ENCODE results near the gene RBM41.
A peak's percentile ranks its signal among the peaks of the same experiment; 100 is the strongest.
"Not testable (repeated sequence)": the region's sequence is repeated elsewhere in the genome, so short reads cannot be mapped to it uniquely, and the experiment has no call there.

The RBM41 gene

GRCh38 chrX:107118322-107119147 is at the start of gene RBM41:
Gene RBM41, minus strand, starts transcription at chrX:107118822. Its CDS starts 49 bp downstream, at chrX:107118773.
- peak; percentile 70 for DNase-seq (ENCODE audit: low spot score)

- no peak for DNase-seq (ENCODE audit: low spot score)
Observed at GRCh38 chrX:107168257-107168656, 49.6 kb upstream of the RBM41 start.

- DNase-seq (ENCODE audit: low spot score): no peak
Observed at GRCh38 chrX:107167163-107167921, 48.7 kb upstream of the RBM41 start.

GRCh38 chrX:107157618-107158017 is 39.0 kb upstream of the RBM41 start:
- DNase-seq (ENCODE audit: low spot score): not testable (repeated sequence)

- not testable (repeated sequence) for DNase-seq (ENCODE audit: low spot score)
Observed at GRCh38 chrX:107155621-107156430, 37.2 kb upstream of the RBM41 start.

DNA sequence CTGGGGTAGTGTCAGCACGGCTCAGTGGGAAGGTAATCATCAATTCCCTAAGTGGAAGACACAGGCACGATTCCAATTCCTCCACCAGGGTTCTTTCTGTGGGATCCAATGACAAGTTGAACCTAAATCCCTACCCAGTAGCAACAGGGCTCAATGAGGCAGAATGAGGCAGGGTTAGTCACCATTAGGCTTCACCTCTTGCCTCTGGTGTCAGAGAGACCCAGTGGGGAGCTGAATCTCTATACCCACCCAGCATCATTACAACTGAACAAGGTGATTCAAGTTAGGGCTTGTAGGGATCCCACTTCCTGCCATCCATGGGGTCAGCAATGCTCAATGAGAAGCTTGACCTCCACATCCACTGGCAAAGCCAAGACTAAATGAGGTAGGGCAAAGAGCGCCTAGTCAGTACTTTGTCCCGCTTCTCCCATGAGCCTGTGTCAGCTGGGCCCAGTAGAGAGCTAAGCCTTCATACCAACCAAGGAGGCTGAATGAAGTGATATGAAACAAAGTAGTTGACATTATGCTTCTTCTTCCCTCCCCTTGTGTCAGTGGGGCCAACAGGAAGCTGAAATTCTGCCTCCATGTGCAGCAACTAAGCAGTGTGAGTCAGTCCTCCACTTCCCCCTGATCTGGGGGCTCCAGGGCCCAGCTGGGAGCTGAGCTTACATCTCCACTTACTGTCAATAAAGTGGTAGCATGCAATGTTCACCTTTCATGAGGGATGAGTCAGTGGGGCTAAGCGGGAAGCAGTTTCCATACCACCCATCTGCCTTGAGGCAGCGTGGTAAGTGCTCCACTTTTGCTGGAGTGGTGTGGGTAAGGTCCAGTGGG is 36.4 kb upstream of the RBM41 start:
- no peak for DNase-seq (ENCODE audit: low spot score)

DNA sequence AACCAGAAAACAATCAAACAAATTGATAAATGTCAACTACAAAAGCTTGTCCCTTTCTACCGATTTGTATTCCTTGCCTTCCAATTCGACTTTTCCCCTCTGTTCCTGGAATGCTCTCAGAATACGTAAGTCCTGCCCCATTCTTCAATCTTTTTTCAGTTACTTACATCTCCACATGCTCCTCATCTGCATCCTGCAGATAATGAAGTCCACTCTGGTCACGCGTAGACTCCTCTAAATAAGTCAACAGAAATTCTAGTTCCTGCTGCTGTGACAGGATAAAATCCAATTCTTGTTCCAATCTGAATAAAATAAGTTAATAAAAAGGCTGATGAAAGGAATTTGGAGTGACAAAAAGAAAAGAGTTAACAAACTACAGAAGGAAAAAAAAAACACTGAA is 34.4 kb upstream of the RBM41 start:
- DNase-seq (ENCODE audit: low spot score): no peak

DNA sequence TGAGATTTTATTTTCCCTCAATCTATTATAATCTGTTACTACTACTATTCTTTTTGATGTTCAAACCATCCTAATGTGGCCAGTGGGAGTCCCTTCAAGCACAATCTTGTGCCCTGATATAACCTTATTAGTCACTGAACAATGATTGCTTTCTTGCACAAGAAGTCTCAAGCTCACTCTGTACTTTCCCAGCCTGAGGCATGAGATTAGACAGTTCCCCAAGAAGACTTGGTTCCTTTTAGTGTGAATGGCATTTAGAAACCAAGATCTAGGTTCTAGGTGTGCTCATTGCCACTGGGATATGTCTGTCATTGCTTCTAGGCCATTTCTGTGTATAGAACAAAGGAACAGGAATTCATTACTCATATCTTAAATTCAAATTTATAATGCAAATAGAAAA is 28.0 kb upstream of the RBM41 start:
- DNase-seq (ENCODE audit: low spot score): no peak

- no peak for DNase-seq (ENCODE audit: low spot score)
Observed at GRCh38 chrX:107135965-107136307, 17.3 kb upstream of the RBM41 start.

DNA sequence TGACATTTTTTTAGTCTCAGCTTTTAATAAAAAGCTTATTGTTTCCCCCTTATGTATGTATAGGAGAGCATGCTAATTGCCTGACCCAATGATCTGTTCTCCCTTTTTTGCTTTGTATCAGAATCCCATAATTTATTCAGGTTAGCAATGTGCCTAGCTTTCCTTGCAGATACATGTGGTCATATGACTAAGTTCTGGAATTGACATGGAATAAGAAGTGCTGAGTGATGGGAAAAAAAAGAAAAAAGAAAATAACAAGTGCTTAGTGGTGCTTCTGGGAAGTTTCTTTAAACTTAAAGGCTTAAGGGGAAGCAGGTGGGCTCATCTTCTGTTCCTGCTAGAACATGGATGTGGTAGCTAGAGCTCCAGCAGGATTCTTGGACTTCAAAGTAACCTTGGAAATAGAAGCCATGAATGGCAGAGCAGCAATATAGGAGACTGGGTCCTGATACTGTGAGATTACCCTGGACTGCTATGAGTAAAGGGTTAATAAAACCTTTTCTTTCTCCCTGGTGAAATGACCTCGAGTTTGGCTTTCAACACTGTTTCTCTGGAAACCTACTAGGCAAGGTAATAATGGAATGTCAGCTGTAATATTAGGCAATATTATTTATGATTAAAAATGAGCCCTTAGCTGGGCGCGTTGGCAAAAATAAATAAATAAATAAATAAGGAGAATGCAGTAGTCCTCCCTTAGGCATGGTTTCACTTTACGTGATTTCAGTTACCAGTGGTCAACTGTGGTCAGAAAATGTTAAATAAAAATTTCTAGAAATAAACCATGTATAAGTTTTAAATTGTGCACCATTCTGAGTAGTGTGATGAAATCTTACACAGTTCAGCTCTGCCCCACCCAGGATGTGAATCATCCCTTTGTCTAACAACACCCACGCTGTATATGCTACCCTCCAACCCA is 16.7 kb upstream of the RBM41 start:
- no peak for DNase-seq (ENCODE audit: low spot score)

GRCh38 chrX:107123750-107124149 is 5.1 kb upstream of the RBM41 start:
- no peak for DNase-seq (ENCODE audit: low spot score)

GRCh38 chrX:107119283-107119682 is 661 bp upstream of the RBM41 start:
- no peak for DNase-seq (ENCODE audit: low spot score)

- no peak for DNase-seq (ENCODE audit: low spot score)
Observed at GRCh38 chrX:107117993-107118321, 665 bp downstream of the RBM41 start.

DNA sequence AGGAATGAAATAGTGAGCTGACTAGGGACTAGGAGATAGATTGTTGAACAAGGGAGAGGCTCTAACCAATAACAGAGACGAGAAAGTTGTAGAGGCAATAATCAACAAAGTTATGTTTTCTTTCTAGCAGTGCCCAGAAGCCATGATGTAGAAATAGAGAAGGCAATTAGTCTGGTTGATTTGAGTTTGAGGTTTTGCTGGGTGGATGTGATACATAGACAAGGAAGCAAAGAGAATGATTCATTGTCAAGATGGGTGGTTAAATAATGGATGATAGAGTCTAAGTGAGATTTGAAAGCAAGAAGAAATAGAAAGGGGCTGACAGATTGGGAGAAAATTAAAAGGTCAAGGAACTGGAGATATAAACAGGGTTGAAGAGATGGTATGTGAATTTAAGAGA is 11.2 kb downstream of the RBM41 start:
- no peak for DNase-seq (ENCODE audit: low spot score)

DNA sequence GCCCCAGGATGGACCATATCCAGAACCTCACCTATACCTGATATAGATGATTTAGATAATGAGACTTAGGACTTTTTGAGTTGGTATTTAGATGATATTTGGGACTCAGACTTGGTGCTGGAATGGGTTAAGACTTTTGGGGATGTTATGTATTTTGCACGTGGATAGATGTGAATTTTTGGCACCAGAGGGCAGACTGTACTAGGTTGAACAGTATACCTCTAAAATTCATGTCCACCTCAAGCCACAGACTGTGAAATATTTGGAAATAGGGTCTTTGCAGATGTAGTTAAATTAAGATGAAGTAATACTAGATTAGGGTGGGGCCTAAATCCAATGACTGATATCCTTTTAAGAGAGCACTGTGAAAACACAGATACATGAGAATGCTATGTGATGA is 15.6 kb downstream of the RBM41 start:
- DNase-seq (ENCODE audit: low spot score): no peak

GRCh38 chrX:107076158-107076557 is 42.5 kb downstream of the RBM41 start:
- no peak for DNase-seq (ENCODE audit: low spot score)

DNA sequence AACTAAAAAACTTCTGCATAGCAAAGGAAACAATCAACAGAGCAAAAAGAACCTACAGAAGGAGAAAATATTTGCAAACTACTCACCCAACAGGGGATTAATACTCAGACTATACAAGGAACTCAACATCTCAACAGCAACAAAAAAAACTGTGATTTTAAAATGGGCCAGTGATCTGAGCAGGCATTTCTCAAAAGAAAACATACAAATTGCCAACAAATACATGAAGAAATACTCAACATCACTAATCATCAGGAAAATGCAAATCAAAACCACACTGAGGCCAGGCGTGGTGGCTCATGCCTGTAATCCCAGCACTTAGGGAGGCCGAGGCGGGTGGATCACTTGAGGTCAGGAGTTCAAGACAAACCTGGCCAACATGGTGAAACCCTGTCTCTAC is 60.9 kb downstream of the RBM41 start:
- not testable (repeated sequence) for DNase-seq (ENCODE audit: low spot score)

DNA sequence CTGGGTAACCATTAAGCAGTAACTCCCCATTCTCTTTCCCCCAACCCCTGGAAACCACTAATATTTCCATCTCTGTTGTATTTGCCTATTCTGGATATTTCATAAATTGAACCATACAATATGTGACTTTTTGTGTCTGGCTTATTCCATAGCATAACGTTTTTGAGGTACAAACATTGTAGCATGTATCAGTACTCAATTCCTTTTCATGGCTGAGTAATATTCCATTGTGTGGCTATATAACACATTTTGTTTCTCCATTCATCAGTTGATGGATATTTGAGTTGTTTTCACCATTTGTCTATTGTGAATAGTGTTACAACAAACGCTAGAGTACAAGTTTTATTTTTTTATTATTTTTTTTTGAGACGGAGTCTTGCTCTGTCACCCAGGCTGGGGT is 63.6 kb downstream of the RBM41 start:
- DNase-seq (ENCODE audit: low spot score): no peak

GRCh38 chrX:107050195-107050709 is 68.4 kb downstream of the RBM41 start:
- no peak for DNase-seq (ENCODE audit: low spot score)

DNA sequence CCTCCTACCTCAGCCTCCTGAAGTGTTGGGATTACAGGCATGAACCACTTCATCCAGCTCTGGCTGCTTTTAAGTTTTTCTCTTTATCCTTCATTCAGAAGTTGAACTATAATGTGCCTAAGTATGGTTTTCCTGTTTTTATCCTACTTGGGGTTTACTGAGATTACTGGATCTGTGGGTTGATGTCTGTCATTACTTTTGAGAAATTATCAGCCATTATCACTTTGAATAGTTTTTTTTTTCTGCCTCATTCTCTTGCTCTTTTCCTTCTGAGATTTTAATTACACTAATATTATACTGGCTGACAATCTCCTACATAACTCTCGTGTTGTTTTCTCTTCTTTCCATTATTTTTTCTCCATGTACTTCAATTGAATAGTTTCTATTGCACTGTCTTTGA is 71.0 kb downstream of the RBM41 start:
- no peak for DNase-seq (ENCODE audit: low spot score)

DNA sequence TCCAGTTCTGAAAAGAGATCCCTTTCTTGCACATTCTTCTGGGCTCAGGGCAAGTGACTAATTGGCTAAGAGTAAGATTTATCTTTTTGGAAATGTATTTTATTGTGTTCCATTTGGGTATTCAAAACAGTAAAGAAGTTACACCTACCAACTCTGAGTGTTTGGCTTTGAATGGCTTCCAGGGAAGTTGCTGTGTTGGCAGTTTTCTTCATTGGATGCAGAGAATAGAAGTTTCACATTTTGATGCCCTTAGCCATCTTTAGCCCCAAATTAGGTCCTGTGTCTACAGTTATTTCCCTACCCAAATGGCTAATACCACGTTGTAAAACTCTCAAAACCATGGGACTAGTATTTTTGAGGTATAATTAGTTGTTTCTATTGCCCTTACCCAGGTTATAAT is 88.9 kb downstream of the RBM41 start:
- DNase-seq (ENCODE audit: low spot score): no peak

Measured in left forelimb (tissue), 1 donor.